Breast epithelium (tissue), 4 donors: ENCODE results near the gene AZU1. TPM values are rescaled to one million over a fixed set of nuclear protein-coding genes. Genes with fewer than 3 reads are reported as not detected.

ENCODE experiments used
- DNase-seq, 2 donors: peaks; one replicate each; pipeline ENCODE4 v3.0.0-alpha.2; 2019; ENCODE audit warnings: low spot score in 2 of 2
- H3K27ac ChIP-seq, 2 donors: fragments of 200-600 bp; sonication (generic) in 1 of 2; one replicate each; pipeline ENCODE4 v1.5.1; 2016 to 2019; ENCODE audit warnings: mild to moderate bottlenecking in 1 of 2
- H3K27me3 ChIP-seq, 2 donors: fragments of 200-600 bp; sonication (generic) in 1 of 2; one replicate each; pipeline versions ENCODE4 v1.5.1 to v1.6.0; 2017 to 2019; ENCODE audit warnings: control low read depth in 1 of 2, mild to moderate bottlenecking in 1 of 2
- H3K36me3 ChIP-seq: fragments of 200-600 bp; one replicate; pipeline ENCODE4 v1.5.1; 2019
- H3K4me1 ChIP-seq, 2 donors: fragments of 200-600 bp; sonication (generic); one replicate each; pipeline ENCODE4 v1.5.1; 2016 to 2019; ENCODE audit warnings: control low read depth in 1 of 2
- H3K4me3 ChIP-seq, 3 donors: fragments of 200-600 bp; sonication (generic); 1 replicate in 2 of 3; 2 replicates in 1 of 3; pipeline ENCODE4 v1.5.1; 2016 to 2019; ENCODE audit warnings: mild to moderate bottlenecking in 3 of 3, moderate library complexity in 2 of 3
- H3K9me3 ChIP-seq, 2 donors: fragments of 200-600 bp; sonication (generic) in 1 of 2; one replicate each; pipeline ENCODE4 v1.5.1; 2016 to 2019; ENCODE audit warnings: control low read depth in 1 of 2
- POLR2A ChIP-seq: fragments of 450-650 bp; IDR thresholded peaks from one replicate; pipeline ENCODE4 v1.6.1; 2016; ENCODE audit warnings: antibody characterized with exemption, mild to moderate bottlenecking, moderate library complexity
- POLR2AphosphoS5 ChIP-seq, 3 donors: sonication (generic); formaldehyde crosslinking; IDR thresholded peaks; one replicate each; pipeline ENCODE4 v1.6.1; 2017; ENCODE audit warnings: antibody characterized with exemption in 3 of 3
- intact Hi-C: fragments of 100-400 bp; cut with DNase I; formaldehyde crosslinking; loops from one replicate; pipeline ENCODE4 v1.15.1; 2023; ENCODE audit warnings: low total_unique reads
- total RNA-seq, 3 donors: library from RNA; depleted of rRNA; stranded (reverse); fragments of >200 nt; gene quantifications; one replicate each; pipeline ENCODE4 v1.1.0, GENCODE V29; 2016
- TF ChIP-seq, protein P1 (sequence below), 3 donors: fragments of 450-650 bp; IDR thresholded peaks; one replicate each; pipeline ENCODE4 v1.5.1; 2016 to 2017; ENCODE audit warnings: antibody characterized with exemption in 3 of 3, mild to moderate bottlenecking in 3 of 3, moderate library complexity in 3 of 3

AZU1 gene
- total RNA-seq, 3 donors from 2014 or later: 0.29 TPM; not detected in 2

DNA sequence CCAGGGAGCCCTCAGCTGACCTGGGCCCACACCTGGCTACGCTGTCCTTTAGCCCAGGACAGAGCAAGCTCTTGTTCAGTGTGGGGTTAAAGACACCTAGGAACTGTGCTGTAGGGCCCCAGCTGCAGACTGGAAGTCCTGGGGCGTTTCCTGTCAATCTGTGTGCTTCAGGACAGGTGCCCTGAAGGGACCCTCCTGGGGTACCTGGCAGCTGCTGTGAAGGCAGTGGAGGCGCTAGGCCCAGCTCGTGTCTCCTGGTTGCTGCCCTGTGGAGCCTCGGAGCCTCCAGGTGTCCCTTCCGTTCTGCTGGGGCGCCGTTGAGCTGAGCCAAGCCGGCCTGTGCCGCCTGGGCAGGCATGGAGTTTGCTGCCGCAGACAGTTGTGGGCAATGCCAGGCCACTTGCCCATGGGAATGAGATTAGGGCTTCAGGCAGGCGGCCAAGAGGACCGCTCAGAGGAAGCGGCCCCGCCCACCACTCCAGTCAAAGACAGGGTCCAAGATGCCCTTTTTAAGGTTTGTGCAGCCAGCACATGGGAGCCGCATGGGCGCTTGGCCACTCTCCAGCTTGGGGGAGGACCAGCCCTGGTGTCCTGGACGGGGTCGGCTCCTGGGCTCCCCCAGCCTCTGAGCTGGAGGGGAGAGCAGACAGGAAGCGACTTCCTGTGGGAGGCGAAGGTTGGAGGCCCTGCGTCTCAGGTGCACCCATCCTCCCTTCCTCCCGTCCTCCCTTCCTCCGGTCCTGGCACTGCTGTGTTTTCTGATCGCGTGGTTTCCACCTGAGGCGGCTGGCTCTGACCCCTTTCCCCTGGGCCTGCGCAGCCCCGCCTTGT, 26.4 kb upstream of the AZU1 start:
- no peak for DNase-seq
- TF ChIP-seq POLR2AphosphoS5 (IDR thresholded peaks at IDR 0.05): no peak
- no peak for TF ChIP-seq POLR2A
- TF ChIP-seq, protein P1, sequence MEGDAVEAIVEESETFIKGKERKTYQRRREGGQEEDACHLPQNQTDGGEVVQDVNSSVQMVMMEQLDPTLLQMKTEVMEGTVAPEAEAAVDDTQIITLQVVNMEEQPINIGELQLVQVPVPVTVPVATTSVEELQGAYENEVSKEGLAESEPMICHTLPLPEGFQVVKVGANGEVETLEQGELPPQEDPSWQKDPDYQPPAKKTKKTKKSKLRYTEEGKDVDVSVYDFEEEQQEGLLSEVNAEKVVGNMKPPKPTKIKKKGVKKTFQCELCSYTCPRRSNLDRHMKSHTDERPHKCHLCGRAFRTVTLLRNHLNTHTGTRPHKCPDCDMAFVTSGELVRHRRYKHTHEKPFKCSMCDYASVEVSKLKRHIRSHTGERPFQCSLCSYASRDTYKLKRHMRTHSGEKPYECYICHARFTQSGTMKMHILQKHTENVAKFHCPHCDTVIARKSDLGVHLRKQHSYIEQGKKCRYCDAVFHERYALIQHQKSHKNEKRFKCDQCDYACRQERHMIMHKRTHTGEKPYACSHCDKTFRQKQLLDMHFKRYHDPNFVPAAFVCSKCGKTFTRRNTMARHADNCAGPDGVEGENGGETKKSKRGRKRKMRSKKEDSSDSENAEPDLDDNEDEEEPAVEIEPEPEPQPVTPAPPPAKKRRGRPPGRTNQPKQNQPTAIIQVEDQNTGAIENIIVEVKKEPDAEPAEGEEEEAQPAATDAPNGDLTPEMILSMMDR (IDR thresholded peaks at IDR 0.05): no peak

DNA sequence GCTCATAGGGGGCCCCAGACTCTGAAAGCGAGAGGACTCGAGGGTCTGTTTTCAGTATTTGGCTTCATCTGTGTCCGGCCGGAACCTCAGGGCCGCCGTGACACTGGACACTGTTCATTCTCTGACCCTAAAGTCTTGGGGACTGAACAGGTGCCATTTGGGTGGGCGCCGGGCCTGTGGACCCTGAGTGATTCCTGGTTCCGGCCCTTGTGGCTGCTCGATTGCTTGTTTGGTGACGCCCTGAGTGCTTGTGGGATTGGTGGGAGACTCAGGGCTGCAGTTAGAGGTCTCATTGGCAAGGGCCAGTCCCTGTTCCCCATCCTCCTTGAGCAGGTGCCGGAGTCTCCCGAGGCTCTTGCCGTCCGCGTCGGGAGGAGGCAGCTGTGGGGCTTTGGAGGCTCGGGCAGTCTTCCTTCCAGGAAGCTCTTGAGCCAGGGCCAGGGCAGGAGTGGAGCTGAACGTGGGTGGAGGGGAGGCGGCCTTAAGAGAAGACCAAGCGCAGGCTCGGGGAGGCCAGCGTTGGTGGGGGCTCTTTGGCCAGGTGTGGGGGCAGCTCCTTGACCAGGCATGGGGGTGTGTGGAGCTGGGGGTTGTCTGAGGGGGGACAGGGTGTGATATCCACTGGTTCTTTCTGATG, 25.7 kb upstream of the AZU1 start:
- Histone ChIP-seq H3K9me3 (no peaks in the 10 kb centered on the region), H3K36me3 (peaks cover 15% of the 10 kb centered on the region), H3K27me3 (no peaks in the 10 kb centered on the region), H3K4me1 (peaks cover 31 to 48% of the 10 kb centered on the region in 2 donors), H3K4me3 (peak overlapping the region in 2 of 3 donors; percentile 20 to 83), H3K27ac (peak overlapping the region; percentile 85 to 100)
- TF ChIP-seq POLR2AphosphoS5 (IDR thresholded peaks at IDR 0.05) (peak in 1 of 3 donors; percentile 48), POLR2A (no peak)
- TF ChIP-seq, protein P1 (IDR thresholded peaks at IDR 0.05): no peak
- peak in 1 of 2 donors; percentile 48 for DNase-seq
- intact Hi-C loops: no loop called here

More for the DNA sequence above, 26.4 kb upstream of the AZU1 start:
- intact Hi-C loops: no loop called here
- Histone ChIP-seq H3K27me3 (no peaks in the 10 kb centered on the region), H3K36me3 (peaks cover 15% of the 10 kb centered on the region), H3K4me3 (peak overlapping the region; percentile 13 to 83 (median 20)), H3K4me1 (peaks cover 31 to 48% of the 10 kb centered on the region in 2 donors), H3K9me3 (no peaks in the 10 kb centered on the region), H3K27ac (peak overlapping the region; percentile 85 to 100)

DNA sequence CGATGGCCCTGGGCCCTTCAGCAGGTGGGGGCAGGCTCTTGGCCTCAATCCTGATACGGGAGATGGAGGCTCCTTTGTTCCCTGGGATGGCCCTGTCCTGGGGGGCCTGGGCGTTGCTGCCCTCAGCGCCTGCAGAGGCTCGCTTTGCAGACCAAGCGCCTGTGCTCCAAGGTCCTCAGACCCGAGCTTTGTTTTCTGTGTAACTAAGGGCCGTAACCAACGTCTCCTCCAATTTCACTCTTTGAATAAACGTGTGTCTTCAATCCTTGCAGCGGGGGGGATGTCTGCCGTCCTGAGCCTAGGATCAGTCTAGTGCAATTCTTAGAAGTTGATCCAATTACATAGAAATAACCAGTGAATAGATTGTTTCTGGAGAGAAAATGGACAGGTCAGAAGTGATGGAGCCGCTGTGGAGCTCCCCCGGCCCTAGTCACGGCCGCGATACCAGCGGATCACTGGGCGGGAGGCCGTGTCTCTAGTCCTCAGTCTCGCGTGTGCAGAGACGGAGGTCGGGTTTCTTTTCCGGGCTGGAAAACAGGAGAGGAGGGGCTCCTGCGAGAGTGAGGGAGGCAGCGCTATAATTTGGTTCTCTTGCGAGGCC, 25.0 kb upstream of the AZU1 start:
- H3K27ac ChIP-seq: peak overlapping the region; percentile 85 to 100
- peaks cover 15% of the 10 kb centered on the region for H3K36me3 ChIP-seq
- intact Hi-C loops: no loop called here
- TF ChIP-seq, protein P1 (IDR thresholded peaks at IDR 0.05): no peak
- no peak for TF ChIP-seq POLR2AphosphoS5 (IDR thresholded peaks at IDR 0.05)
- TF ChIP-seq POLR2A: no peak
- DNase-seq: no peak
- peaks cover 31 to 48% of the 10 kb centered on the region in 2 donors for H3K4me1 ChIP-seq
- H3K9me3 ChIP-seq: no peaks in the 10 kb centered on the region
- H3K27me3 ChIP-seq: no peaks in the 10 kb centered on the region
- H3K4me3 ChIP-seq: peak overlapping the region; percentile 1 to 83 (median 20)

DNA sequence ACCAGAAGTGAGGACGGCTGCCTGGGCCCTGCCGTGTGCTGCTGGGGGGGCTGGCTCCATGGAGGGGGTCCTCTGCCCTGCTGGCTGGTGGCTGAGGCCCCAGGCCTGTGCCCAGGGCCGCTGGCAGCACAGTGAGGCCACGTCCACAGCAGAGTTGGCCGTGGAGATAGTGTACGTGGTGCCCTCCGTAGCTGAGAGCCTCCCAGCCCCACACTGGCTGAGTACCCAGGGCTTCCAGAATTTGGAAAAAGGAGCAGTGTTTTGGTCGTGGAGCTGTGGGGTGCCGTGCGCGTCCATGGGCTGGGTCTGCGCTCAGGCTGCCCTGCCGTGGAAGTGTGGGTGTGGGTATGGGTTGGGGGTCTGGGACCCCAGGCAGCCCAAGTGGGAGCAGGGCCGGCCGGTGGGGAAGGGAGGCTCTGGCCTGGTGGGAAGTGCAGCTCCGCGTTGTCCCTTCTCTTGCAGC, 24.5 kb upstream of the AZU1 start:
- peaks cover 31 to 48% of the 10 kb centered on the region in 2 donors for H3K4me1 ChIP-seq

DNA sequence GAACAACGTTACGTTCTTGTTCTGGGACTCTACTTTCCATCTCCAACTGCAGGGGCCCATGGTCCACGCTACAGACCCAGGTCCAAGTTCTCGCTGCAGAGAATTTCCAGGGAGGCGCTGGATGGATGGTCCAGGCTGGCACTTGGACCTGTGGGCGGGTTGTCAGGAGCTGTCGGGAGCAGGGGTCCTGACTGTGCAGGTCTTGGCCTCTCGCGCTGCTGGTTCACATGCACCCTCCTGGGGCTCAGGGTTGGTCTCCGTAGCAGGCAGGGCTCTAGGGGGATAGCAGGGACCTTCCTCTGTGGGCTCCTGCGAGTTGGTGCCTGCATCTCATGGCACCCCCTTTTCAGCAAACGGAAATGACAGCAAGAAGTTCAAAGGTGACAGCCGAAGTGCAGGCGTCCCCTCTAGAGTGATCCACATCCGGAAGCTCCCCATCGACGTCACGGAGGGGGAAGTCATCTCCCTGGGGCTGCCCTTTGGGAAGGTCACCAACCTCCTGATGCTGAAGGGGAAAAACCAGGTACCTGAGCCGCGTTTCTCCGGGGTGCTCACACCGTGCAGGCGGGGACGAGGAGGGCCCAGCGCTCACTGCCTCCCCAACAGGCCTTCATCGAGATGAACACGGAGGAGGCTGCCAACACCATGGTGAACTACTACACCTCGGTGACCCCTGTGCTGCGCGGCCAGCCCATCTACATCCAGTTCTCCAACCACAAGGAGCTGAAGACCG, 23.8 kb upstream of the AZU1 start:
- no peaks in the 10 kb centered on the region for H3K27me3 ChIP-seq
- TF ChIP-seq, protein P1 (IDR thresholded peaks at IDR 0.05): no peak
- TF ChIP-seq POLR2AphosphoS5 (IDR thresholded peaks at IDR 0.05): no peak
- no peak for TF ChIP-seq POLR2A
- H3K27ac ChIP-seq: no peak overlapping the region
- DNase-seq: no peak
- peaks cover 20% of the 10 kb centered on the region for H3K36me3 ChIP-seq
- intact Hi-C loops: no loop called here
- no peak overlapping the region for H3K4me3 ChIP-seq
- H3K4me1 ChIP-seq: peaks cover 29 to 46% of the 10 kb centered on the region in 2 donors
- no peaks in the 10 kb centered on the region for H3K9me3 ChIP-seq

More for the DNA sequence above, 24.5 kb upstream of the AZU1 start:
- no peak for DNase-seq
- intact Hi-C loops: no loop called here
- no peaks in the 10 kb centered on the region for H3K9me3 ChIP-seq
- H3K27me3 ChIP-seq: no peaks in the 10 kb centered on the region
- H3K36me3 ChIP-seq: peaks cover 15% of the 10 kb centered on the region
- TF ChIP-seq POLR2A (no peak), POLR2AphosphoS5 (IDR thresholded peaks at IDR 0.05) (no peak)
- peak overlapping the region in 2 of 3 donors; percentile 20 to 50 for H3K4me3 ChIP-seq
- peak overlapping the region; percentile 61 to 100 for H3K27ac ChIP-seq
